ENCODE data around the gene ZNF415.
"Not testable (repeated sequence)": the region's sequence is repeated elsewhere in the genome, so short reads cannot be mapped to it uniquely, and the experiment has no call there.

The ZNF415 gene

GRCh38 chr19:53102206-53102755 lies 30.4 kb downstream of the ZNF415 start:
- no peak for DNase-seq

GRCh38 chr19:53101518-53101917 lies 31.2 kb downstream of the ZNF415 start:
- DNase-seq: no peak

GRCh38 chr19:53098570-53098969 lies 34.1 kb downstream of the ZNF415 start:
- DNase-seq: not testable (repeated sequence)

- DNase-seq: not testable (repeated sequence)
Measured at GRCh38 chr19:53096982-53097690, 35.6 kb downstream of the ZNF415 start.

- not testable (repeated sequence) for DNase-seq
Measured at GRCh38 chr19:53096579-53096978, 36.1 kb downstream of the ZNF415 start.

- no peak for DNase-seq
Measured at GRCh38 chr19:53094754-53095575, 37.7 kb downstream of the ZNF415 start.

GRCh38 chr19:53092723-53093122 lies 40.0 kb downstream of the ZNF415 start:
- DNase-seq: no peak

- DNase-seq: no peak
Measured at GRCh38 chr19:53091413-53092254, 41.1 kb downstream of the ZNF415 start.

GRCh38 chr19:53088091-53088490 lies 44.6 kb downstream of the ZNF415 start:
- no peak for DNase-seq

- DNase-seq: no peak
Measured at GRCh38 chr19:53086949-53087348, 45.8 kb downstream of the ZNF415 start.

- DNase-seq: no peak
Measured at GRCh38 chr19:53085496-53085895, 47.2 kb downstream of the ZNF415 start.

GRCh38 chr19:53082929-53083328 lies 49.8 kb downstream of the ZNF415 start:
- no peak for DNase-seq

GRCh38 chr19:53079313-53079924 lies 53.3 kb downstream of the ZNF415 start:
- DNase-seq: no peak

GRCh38 chr19:53078668-53079067 lies 54.0 kb downstream of the ZNF415 start:
- DNase-seq: no peak

- DNase-seq: no peak
Measured at GRCh38 chr19:53076984-53077383, 55.7 kb downstream of the ZNF415 start.

GRCh38 chr19:53068834-53069233 lies 63.9 kb downstream of the ZNF415 start:
- DNase-seq: no peak

GRCh38 chr19:53068199-53068598 lies 64.5 kb downstream of the ZNF415 start:
- DNase-seq: no peak

GRCh38 chr19:53057904-53058580 lies 74.7 kb downstream of the ZNF415 start:
- no peak for DNase-seq

Data from NCI-H187 treated with DMSO at 0.1 percent for 48 hours (cell line).